H1 (cell line): ENCODE data around the gene TSHZ2.

Experiments used
- JUN ChIP-seq: IDR thresholded peaks from 2 replicates; pipeline ENCODE4 v1.6.1; 2011; ENCODE audit warnings: low read depth, mild to moderate bottlenecking, improper control_type of control experiment, low read length
- KDM5A ChIP-seq: fragments of 200-600 bp; IDR thresholded peaks from 2 replicates; pipeline ENCODE4 v1.7.1; 2012; ENCODE audit warnings: mild to moderate bottlenecking, low read length, inconsistent platforms, mixed read lengths
- MAFK ChIP-seq: IDR thresholded peaks from 2 replicates; pipeline ENCODE4 v1.6.1; 2012; ENCODE audit warnings: low read depth, mild to moderate bottlenecking, improper control_type of control experiment, low read length
- PHF8 ChIP-seq: fragments of 200-600 bp; sonication (generic); conservative IDR thresholded peaks from 2 replicates; pipeline ENCODE4 v1.7.1; 2012; ENCODE audit warnings: low read depth, mild to moderate bottlenecking, inconsistent platforms, low read length, moderate library complexity
- RAD21 ChIP-seq, 2 experiments: IDR thresholded peaks in 1 of 2; conservative IDR thresholded peaks in 1 of 2; 2 replicates each; pipeline ENCODE4 v1.6.1; 2011; ENCODE audit warnings: low read depth in 2 of 2, low read length in 2 of 2, improper control_type of control experiment in 1 of 2, inconsistent platforms in 1 of 2, mild to moderate bottlenecking in 1 of 2, moderate library complexity in 1 of 2
- RNF2 ChIP-seq: fragments of 200-900, 300-1000 bp; sonication (generic); IDR thresholded peaks from 2 replicates; pipeline ENCODE4 v1.7.1; 2016; ENCODE audit warnings: borderline replicate concordance, low read depth, mild to moderate bottlenecking, antibody characterized with exemption, low read length; ENCODE audit not compliant: poor library complexity, severe bottlenecking; ENCODE audit errors: missing control alignments
- SP2 ChIP-seq: IDR thresholded peaks from 2 replicates; pipeline ENCODE4 v1.6.1; 2012; ENCODE audit warnings: mild to moderate bottlenecking, low read length, inconsistent platforms
- TAF1 ChIP-seq: IDR thresholded peaks from 2 replicates; pipeline ENCODE4 v1.6.1; 2011; ENCODE audit warnings: mild to moderate bottlenecking, low read depth, low read length
- TF ChIP-seq, protein P1 (sequence below): IDR thresholded peaks from 2 replicates; pipeline ENCODE4 v1.6.1; 2012; ENCODE audit warnings: inconsistent platforms
- TF ChIP-seq, protein P2 (sequence below): IDR thresholded peaks from 2 replicates; pipeline ENCODE4 v1.6.1; 2011; ENCODE audit warnings: low read depth, mild to moderate bottlenecking, low read length; ENCODE audit not compliant: insufficient read depth
- TF ChIP-seq, protein P3 (sequence below), 3 experiments: IDR thresholded peaks; 1 replicate in 2 of 3; 2 replicates in 1 of 3; pipeline versions ENCODE4 v1.5.1 to v1.6.1; 2011; ENCODE audit warnings: low read length in 3 of 3, mild to moderate bottlenecking in 3 of 3, inconsistent platforms in 2 of 3, low read depth in 1 of 3, moderate library complexity in 1 of 3; ENCODE audit not compliant: insufficient read depth in 1 of 3; ENCODE audit errors: control extremely low read depth in 1 of 3

DNA sequence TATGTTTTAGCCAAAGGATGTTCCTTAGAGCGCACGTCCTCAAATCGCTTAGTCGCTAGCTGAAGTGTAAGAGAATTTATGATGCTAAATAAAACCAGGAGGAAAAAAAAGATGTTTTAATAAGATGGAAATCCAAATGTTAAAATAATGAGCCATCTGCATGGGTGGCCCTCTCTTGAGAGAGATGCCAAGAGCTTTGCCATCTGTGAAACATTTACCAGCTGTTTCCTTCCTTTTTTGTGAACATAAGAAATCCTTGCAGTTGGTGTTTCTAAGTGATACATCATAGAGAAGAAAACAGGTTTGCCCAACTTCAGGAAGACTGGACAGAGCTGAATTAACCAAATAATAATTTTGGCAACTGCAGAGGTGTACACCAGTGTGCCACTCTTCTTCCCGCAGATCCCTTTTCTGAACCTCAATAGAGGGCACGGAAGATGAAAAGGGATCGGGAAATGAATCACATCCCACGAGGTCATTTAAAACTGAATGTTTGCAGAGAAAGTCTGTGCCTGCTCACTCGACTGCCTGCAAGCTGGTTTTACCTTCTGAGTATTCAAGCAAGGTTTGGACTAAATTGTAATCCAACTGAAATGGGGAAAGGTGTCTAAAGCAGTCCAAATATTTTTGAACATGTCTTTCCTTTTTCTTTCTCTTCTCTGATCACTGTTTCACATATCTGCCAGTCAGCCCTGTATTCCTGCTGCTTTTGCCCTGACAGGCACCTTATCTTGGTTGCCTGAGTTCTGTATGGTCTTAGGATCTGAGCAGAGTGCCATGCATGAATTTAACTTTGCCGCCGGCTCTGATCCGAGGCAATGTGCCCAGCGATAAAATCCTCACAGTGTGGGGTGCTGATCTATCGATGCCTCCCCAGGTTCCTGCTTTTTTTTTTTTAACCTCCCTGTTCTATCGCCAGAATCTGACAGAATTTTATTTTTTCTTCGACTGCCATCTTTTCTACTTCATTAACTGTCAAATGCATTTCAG is 35.5 kb upstream of the TSHZ2 start:
- TF ChIP-seq, protein P1, sequence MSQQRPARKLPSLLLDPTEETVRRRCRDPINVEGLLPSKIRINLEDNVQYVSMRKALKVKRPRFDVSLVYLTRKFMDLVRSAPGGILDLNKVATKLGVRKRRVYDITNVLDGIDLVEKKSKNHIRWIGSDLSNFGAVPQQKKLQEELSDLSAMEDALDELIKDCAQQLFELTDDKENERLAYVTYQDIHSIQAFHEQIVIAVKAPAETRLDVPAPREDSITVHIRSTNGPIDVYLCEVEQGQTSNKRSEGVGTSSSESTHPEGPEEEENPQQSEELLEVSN = no peak
- TF ChIP-seq RAD21 (IDR thresholded peaks at IDR 0.05 in 1 of 2, conservative IDR thresholded peaks at IDR 0.05 in 1 of 2; ENCODE audit: low read depth in 2 of 2, low read length in 2 of 2) = no peak
- TF ChIP-seq, protein P2, sequence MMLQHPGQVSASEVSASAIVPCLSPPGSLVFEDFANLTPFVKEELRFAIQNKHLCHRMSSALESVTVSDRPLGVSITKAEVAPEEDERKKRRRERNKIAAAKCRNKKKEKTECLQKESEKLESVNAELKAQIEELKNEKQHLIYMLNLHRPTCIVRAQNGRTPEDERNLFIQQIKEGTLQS = no peak
- TF ChIP-seq PHF8 = no peak
- TF ChIP-seq, protein P3, sequence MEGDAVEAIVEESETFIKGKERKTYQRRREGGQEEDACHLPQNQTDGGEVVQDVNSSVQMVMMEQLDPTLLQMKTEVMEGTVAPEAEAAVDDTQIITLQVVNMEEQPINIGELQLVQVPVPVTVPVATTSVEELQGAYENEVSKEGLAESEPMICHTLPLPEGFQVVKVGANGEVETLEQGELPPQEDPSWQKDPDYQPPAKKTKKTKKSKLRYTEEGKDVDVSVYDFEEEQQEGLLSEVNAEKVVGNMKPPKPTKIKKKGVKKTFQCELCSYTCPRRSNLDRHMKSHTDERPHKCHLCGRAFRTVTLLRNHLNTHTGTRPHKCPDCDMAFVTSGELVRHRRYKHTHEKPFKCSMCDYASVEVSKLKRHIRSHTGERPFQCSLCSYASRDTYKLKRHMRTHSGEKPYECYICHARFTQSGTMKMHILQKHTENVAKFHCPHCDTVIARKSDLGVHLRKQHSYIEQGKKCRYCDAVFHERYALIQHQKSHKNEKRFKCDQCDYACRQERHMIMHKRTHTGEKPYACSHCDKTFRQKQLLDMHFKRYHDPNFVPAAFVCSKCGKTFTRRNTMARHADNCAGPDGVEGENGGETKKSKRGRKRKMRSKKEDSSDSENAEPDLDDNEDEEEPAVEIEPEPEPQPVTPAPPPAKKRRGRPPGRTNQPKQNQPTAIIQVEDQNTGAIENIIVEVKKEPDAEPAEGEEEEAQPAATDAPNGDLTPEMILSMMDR (IDR thresholded peaks at IDR 0.05; ENCODE audit: control extremely low read depth in 1 of 3, insufficient read depth in 1 of 3, low read depth in 1 of 3, low read length in 3 of 3) = no peak
- no peak for TF ChIP-seq KDM5A
- no peak for TF ChIP-seq SP2
- TF ChIP-seq MAFK = no peak
- TF ChIP-seq TAF1 = no peak
- no peak for TF ChIP-seq JUN
- TF ChIP-seq RNF2 = no peak
